GM23338 (cell line): ENCODE data around the gene ENTHD1.

Source experiments
- CREB1 ChIP-seq: fragments of 250-450 bp; sonication (Bioruptor Pico); IDR thresholded peaks from 2 replicates; pipeline ENCODE4 v1.5.0; 2020; ENCODE audit warnings: low read depth, mild to moderate bottlenecking, moderate library complexity
- CTCF ChIP-seq, 2 experiments: fragments of 200-600 bp in 1 of 2; sonication (generic) in 1 of 2; conservative IDR thresholded peaks; 2 replicates each; pipeline versions ENCODE4 v1.5.1 to v1.6.1; 2016 to 2017; ENCODE audit warnings: antibody characterized with exemption in 2 of 2, low read depth in 2 of 2, mild to moderate bottlenecking in 2 of 2, moderate library complexity in 1 of 2
- EZH2 ChIP-seq: fragments of 200-600 bp; sonication (generic); IDR thresholded peaks from one replicate; pipeline ENCODE4 v1.8.0; 2017; ENCODE audit warnings: antibody characterized with exemption, mild to moderate bottlenecking, low read depth; ENCODE audit not compliant: unreplicated experiment
- EZH2phosphoT487 ChIP-seq: fragments of 200-600 bp; sonication (generic); IDR thresholded peaks from one replicate; pipeline ENCODE4 v1.8.1; 2018; ENCODE audit warnings: antibody characterized with exemption; ENCODE audit not compliant: unreplicated experiment
- POLR2AphosphoS5 ChIP-seq: IDR thresholded peaks from 2 replicates; pipeline ENCODE4 v1.6.1; 2016; ENCODE audit warnings: antibody characterized with exemption, low read depth
- REST ChIP-seq: IDR thresholded peaks from one replicate; pipeline ENCODE4 v1.6.1; 2018; ENCODE audit warnings: antibody characterized with exemption; ENCODE audit not compliant: unreplicated experiment

GRCh38 chr22:39718206-39718605 is 175.4 kb downstream of the ENTHD1 start:
- TF ChIP-seq CTCF (conservative IDR thresholded peaks at IDR 0.05; ENCODE audit: low read depth in 2 of 2) (no peak), EZH2 (no peak), POLR2AphosphoS5 (no peak), CREB1 (CRISPR knock-in tag) (no peak), REST (no peak), EZH2phosphoT487 (no peak)
